Fibroblast of peridontal ligament (primary cell): Measurements from ENCODE around the gene TRMT112.

Experiments used
- DNase-seq: peaks from one replicate; pipeline ENCODE4 v3.0.0-alpha.2; 2010; ENCODE audit errors: extremely low read depth

Gene TRMT112

GRCh38 chr11:64275841-64276240 lies 41.5 kb downstream of the TRMT112 start:
- DNase-seq, result no peak

- no peak for DNase-seq
Observed at GRCh38 chr11:64275031-64275800, 42.1 kb downstream of the TRMT112 start.

- peak; percentile 100 for DNase-seq
Observed at GRCh38 chr11:64269540-64270220, 47.7 kb downstream of the TRMT112 start.

- peak; percentile 31 for DNase-seq
Observed at GRCh38 chr11:64268893-64269539, 48.3 kb downstream of the TRMT112 start.

- peak; percentile 41 for DNase-seq
Observed at GRCh38 chr11:64268025-64268892, 49.1 kb downstream of the TRMT112 start.

GRCh38 chr11:64267207-64267945 lies 50.0 kb downstream of the TRMT112 start:
- DNase-seq, result no peak
